Measurements from ENCODE around the gene GNPDA1.

DNA sequence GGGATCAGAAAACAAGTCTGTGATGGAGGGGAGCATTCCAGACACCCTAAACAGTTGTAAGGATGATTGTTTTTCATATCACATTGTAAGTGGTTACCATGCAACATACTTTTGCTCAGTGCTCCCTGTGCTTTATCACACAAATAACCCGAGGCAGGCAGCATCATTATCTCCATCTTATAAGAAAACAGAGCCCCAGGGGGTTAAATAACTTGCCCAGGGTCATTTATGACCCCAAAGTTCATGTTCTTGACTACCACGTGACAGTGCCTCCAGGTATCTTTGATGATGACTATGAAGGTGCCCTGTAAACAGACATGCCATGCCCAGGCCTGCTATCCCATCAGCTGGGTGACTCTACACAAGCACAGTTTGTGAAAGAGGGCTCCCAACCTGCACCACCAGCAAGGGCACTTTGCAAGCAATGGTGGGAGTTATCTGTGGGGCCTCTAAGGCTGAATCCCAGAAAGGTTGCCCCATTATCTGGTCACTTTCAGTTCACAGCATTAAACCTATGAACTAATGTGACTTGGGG is 9.5 kb downstream of the GNPDA1 start:
- TF ChIP-seq, protein P1, sequence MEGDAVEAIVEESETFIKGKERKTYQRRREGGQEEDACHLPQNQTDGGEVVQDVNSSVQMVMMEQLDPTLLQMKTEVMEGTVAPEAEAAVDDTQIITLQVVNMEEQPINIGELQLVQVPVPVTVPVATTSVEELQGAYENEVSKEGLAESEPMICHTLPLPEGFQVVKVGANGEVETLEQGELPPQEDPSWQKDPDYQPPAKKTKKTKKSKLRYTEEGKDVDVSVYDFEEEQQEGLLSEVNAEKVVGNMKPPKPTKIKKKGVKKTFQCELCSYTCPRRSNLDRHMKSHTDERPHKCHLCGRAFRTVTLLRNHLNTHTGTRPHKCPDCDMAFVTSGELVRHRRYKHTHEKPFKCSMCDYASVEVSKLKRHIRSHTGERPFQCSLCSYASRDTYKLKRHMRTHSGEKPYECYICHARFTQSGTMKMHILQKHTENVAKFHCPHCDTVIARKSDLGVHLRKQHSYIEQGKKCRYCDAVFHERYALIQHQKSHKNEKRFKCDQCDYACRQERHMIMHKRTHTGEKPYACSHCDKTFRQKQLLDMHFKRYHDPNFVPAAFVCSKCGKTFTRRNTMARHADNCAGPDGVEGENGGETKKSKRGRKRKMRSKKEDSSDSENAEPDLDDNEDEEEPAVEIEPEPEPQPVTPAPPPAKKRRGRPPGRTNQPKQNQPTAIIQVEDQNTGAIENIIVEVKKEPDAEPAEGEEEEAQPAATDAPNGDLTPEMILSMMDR (IDR thresholded peaks at IDR 0.05; ENCODE audit: low read depth, low read length, missing input control): no peak
- TF ChIP-seq EGR1 (IDR thresholded peaks at IDR 0.05; ENCODE audit: low read depth in 2 of 2) (no peak), RAD21 (IDR thresholded peaks at IDR 0.05) (no peak), YY1 (IDR thresholded peaks at IDR 0.05) (no peak), TAF1 (conservative IDR thresholded peaks at IDR 0.05) (no peak), JUND (IDR thresholded peaks at IDR 0.05) (no peak)
